Measurements from ENCODE around the gene KIF5A.

KIF5A gene

DNA sequence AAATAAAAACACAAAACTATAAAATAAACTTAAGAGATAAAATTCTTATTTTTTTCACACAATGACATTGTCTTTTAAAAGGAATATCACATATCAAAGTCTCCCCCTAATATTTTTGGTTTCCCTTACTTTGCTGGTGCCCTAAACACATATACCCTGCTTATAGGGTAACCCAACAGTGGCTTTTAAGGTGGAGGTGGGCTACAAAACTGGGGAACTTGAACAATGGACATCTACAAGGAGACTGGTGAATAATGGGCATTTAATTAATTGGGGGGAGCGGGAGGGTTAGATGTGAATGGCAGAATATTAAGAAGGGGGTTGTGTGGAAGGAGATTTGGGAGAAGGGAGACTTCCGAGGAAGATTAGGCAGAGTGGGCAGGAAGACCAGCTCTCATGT lies 73.5 kb downstream of the KIF5A start:
- DNase-seq, result no peak
- in situ Hi-C loops (cut with MboI; ENCODE audit: low pct_unique_long_range_greater_than_20kb, low sequenced_read_pairs), result no loop called here

DNA sequence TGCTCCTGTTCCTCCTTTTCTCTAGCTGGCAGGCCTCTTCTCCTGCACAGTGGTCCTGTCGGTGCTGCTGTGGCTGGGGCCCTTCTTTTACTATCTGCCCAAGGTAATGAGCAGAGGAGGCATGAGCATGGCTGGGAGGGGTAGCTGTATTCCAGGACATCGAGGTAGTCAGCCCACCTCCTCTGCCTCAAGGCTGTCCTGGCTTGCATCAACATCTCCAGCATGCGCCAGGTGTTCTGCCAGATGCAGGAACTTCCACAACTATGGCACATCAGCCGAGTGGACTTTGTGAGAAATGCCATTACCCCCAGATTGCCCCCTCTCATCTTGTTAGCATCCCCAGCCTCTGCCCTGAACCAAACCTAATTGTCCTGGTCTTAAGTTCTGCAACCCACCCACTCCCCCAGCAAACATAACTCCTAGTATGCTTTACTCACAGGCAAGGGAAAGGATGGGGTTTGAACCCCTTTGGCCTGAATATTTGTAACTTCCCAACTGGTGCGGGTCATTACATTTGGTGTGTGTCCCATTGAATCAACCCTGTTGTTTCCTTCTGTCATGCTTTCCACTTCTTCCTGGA lies 74.1 kb downstream of the KIF5A start:
- in situ Hi-C loops (cut with MboI; ENCODE audit: low pct_unique_long_range_greater_than_20kb, low sequenced_read_pairs), result no loop called here
- no peak for DNase-seq

DNA sequence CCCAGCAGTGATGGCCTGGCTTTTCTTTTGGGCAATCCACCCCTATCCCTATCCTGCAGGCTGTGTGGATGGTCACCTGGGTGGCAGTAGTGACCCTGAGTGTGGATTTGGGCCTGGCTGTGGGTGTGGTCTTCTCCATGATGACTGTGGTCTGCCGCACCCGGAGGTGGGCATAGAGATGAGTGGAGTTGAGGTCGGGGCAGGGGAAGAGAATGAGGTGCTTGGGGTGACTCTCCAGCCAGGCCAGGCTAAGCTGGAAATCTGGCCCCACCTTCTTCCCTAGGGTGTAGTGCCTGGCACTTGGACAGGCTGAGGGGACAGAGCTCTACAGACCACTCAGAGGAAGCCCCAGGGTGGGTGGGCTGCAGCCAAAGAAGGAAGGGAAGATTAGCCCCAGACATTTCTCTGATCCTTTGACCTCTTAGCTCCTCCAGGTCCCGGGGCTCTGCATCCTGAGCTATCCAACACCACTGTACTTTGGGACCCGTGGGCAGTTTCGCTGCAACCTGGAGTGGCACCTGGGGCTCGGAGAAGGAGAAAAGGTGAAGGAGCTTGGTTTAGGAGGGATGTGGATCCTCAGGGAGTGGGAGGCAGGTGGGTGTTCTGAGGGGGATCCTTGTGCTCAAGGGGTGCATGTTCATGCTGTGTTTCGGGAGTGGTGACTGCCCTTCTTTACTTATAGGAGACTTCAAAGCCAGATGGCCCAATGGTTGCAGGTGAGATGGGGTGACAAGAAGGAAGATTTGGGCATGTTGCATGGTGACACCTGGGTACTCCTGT lies 74.8 kb downstream of the KIF5A start:
- in situ Hi-C loops (cut with MboI; ENCODE audit: low pct_unique_long_range_greater_than_20kb, low sequenced_read_pairs), result no loop called here
- DNase-seq, result no peak

DNA sequence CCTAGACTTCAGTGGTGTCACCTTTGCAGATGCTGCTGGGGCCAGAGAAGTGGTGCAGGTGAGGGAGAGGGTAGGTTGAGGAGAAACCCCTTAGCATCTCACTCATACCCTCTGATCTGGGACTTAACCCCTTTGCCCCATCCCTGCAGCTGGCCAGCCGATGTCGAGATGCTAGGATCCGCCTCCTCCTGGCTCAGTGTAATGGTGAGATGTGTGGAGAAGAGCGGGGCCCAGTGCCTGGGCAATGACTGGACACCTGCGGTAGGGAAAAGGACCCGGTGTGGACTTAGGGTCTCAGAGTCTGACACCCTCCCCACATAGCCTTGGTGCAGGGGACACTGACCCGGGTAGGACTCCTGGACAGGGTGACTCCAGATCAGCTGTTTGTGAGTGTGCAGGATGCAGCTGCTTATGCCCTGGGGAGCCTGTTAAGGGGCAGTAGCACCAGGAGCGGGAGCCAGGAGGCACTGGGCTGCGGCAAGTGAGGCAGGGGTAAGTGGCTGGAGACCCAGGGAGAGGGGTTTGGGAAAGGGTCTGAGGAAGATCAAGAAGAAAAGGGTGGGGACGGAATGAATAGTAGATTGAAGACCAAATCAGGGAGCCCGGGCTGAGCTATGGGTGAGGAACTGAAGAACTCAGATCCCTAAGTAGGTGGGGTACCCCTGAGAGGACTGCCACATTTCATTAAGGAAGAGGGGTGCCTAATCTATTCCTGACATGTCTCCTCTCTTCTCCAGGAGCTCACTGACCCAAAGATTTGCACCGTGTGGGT lies 75.6 kb downstream of the KIF5A start:
- in situ Hi-C loops (cut with MboI; ENCODE audit: low pct_unique_long_range_greater_than_20kb, low sequenced_read_pairs), result no loop called here
- DNase-seq, result no peak

DNA sequence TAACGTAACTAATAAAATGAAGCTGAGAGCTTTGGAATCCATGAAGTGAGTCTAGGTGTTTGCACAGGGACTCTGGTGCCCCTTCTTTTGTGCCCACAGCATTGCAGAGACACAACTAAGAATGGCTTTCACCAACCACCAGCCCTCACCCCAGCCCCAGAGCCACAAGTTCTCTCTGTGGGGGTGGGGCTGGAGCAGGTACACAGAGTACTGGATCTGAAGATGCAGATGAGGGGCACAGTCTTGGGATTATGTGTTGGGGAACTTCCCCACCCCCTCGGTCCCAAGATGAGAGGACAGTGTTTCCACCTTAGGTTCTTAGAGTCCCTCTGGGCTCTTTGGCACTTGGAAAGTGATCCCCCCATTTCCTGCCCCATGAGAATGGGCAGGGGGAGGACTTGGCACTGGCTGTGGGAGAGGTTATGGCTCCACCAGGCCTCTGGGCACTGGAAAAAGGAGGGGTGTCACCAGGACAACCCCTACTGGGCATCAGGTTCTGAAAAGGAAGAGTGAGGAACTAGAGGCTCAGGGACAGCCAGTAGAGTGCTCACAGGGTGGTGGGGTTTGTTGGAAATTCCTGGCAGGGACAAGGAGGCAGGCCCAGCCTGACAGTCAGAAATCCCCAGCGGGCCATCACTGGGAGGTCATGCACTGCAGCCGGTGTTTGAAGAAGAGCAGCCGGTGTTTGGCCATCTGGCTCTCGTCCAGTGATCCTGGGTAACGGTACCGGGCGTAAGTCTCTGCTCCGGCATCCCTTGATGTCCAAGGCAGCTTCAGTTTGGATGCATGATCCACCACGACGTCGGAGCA lies 76.5 kb downstream of the KIF5A start:
- in situ Hi-C loops (cut with MboI; ENCODE audit: low pct_unique_long_range_greater_than_20kb, low sequenced_read_pairs), result no loop called here
- no peak for DNase-seq

DNA sequence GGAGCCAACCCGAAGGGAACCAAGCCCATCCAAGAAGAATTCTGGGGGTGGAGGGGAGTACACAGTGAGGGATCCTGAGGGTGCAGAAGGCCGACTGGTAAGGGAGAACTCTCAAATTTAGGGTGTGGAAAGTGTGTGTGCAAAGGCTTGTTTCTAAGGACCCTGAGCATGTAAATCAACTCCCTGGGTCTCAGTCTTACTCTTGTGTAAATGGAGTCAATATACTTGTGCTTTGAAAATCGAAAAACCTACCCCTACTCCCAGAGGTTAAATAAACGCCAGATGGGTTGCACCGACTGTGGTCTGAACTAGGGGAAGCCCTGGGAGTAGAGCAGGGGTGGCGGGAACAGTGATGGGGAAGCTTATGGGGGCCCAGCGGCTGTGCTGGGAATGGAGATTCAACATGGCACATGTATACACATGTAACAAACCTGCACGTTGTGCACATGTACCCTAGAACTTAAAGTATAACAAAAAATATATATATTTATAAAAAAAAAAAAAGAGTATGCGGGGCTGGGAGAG lies 77.1 kb downstream of the KIF5A start:
- in situ Hi-C loops (cut with MboI; ENCODE audit: low pct_unique_long_range_greater_than_20kb, low sequenced_read_pairs), result no loop called here
- DNase-seq, result no peak

DNA sequence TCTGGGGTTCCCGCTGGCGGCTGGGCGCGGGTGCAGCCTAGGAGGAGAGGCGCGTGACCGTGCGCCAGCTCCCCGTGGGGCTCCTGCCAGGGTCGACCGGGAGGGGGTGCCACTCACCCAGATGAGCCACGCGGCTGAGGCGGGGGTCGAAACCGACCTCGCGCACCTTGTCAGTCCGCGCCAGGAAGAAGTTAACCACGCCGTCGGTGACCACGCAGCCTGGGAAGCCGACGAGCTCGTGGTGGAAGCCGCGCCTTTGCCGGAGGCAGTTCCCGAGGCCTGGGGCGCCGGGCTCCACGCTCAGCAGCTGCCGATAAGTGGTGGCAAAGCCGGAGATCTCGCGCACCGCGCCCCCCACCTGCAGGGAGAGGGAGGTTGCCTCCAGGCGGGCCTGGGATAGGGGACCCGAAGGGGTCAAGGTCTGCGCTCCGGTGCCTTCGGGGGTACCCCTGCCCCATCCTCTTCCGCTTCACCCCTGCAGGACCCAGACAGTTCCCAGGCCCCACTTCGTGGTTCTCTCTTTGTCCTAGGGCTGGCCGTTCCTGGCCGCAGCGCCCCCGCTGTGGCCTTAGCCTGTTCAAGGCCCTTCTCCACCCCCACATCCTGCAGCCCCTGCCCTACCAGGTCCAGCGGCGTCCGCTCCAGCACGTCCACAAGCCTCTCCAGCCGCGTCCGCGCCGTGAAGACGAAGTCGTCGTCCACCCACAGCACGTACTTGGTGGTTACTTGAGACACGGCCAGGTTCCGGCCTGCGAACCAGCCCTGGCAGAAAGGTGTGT lies 77.8 kb downstream of the KIF5A start:
- no peak for DNase-seq
- in situ Hi-C loops (cut with MboI; ENCODE audit: low pct_unique_long_range_greater_than_20kb, low sequenced_read_pairs), result no loop called here

DNA sequence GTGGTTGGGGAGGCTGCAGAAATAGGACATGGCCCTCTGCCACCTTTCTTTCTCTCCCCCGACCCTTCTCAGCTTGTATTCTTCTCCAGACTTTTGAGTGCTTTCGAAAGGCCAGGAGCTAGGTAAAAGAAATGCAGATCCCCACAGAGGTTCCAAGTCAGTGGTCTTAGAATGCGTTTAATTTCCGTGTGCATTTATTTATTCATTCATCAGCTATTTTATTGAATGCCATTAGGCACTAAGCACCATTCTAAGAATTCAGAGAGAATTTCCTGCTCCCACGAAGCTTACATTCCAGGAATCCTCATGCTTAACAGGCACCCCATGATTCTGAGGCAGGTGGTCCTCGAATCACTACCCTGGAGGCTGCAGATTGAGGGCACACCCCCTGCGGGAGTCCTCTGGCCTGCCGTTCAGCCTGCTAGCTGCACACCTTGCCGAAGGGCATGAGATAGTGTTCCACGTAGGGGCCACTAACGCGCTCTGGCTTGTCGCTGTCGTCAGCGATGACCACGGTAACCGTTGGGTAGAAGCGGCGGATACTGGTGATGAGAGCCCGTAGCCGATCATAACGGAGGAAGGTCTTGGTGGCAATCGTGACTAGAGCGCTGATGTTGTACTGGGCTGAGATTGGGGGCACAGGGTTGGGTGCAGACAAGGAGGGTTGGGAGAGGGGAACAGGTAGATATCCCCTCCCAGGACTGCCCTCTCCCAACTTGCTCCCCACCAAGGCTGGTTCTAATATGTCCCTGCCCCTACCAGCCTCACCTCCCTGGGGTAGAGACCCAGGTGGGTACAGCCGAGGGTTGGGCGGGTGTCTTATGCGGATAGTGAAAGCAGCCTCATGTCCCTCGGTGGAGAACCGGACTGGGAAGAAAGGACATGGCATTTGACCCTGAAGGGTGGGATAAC lies 78.7 kb downstream of the KIF5A start:
- in situ Hi-C loops (cut with MboI; ENCODE audit: low pct_unique_long_range_greater_than_20kb, low sequenced_read_pairs), result no loop called here
- DNase-seq, result no peak

DNA sequence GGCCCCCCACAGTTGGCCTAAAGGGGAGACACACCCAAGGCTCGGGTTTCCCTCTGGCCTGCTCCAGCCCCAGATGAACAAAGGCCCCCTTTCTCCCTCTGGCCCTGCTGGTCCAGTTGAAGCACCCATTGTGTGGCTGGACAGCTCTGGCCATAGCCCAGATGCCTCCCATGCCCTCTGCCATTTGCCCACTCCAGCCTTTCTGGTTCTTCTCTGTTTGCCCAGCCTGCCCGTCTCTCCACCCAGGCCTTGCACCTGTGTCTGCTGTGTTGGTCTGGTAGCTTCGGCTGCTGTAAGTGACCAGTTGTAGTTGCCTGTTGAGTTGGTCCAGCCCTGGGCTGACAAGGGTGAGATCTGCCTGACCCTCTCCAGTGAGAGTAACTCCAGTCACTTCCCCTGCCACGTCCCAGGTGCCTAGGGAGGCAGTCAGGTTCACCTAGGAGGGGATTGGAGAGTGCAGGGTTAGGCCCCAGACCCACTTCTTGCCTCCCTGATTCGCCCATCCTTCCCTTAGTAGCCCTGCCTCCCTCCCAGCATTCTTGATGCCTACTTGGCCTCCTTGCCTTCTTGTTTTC lies 80.1 kb downstream of the KIF5A start:
- in situ Hi-C loops (cut with MboI; ENCODE audit: low pct_unique_long_range_greater_than_20kb, low sequenced_read_pairs), result no loop called here
- DNase-seq, result no peak

DNA sequence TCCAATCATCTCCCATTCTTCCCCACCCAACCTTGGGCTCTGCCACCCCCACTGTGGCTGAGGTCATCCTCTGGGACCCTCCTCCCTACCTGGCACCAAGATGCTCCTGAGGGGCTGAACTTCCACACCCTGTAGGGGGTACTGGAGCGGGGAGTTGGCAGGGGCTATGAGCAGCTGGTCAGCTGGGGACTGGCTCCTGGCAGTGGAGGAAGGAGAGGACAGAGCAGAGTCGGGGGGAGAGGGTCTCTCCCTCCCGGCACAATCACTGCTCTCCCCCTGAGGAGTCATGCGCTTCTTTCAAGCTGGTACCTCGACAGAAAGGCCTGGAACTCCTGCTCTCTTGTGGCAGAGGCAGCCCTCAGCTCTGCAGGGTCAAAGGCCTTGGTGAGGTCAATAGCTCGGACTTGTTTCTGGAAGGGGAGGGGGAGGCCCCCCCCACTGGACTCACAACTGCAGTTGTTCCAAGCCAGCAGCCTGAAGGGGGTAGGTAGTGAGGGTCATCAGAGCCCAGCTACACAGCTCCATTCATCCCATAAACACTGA lies 81.1 kb downstream of the KIF5A start:
- in situ Hi-C loops (cut with MboI; ENCODE audit: low pct_unique_long_range_greater_than_20kb, low sequenced_read_pairs), result no loop called here
- no peak for DNase-seq

DNA sequence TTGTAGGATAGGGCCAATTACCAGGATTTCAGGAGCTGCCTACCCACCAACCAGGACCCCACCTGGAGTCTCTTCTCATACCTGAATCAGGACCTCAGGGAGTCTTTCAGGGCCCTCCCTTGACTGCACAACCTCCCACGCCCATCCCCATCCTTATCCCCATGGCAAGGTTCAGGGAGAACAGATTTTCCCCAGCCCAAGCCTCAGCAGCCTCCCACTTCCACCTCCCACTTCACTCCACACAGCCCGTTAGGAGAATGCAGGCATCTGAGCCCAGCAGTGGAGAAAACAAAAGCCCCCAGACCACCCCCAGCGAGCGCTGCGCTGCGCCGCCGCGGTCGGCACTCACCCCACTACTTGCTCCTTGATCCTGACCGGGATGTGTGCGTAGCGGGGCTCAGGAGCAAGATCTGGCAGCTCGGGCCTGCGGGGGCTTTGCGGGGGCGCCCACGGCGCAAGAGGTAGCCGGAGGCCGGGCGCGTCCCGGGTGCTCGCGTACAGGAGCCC lies 81.8 kb downstream of the KIF5A start:
- in situ Hi-C loops (cut with MboI; ENCODE audit: low pct_unique_long_range_greater_than_20kb, low sequenced_read_pairs), result no loop called here
- no peak for DNase-seq

DNA sequence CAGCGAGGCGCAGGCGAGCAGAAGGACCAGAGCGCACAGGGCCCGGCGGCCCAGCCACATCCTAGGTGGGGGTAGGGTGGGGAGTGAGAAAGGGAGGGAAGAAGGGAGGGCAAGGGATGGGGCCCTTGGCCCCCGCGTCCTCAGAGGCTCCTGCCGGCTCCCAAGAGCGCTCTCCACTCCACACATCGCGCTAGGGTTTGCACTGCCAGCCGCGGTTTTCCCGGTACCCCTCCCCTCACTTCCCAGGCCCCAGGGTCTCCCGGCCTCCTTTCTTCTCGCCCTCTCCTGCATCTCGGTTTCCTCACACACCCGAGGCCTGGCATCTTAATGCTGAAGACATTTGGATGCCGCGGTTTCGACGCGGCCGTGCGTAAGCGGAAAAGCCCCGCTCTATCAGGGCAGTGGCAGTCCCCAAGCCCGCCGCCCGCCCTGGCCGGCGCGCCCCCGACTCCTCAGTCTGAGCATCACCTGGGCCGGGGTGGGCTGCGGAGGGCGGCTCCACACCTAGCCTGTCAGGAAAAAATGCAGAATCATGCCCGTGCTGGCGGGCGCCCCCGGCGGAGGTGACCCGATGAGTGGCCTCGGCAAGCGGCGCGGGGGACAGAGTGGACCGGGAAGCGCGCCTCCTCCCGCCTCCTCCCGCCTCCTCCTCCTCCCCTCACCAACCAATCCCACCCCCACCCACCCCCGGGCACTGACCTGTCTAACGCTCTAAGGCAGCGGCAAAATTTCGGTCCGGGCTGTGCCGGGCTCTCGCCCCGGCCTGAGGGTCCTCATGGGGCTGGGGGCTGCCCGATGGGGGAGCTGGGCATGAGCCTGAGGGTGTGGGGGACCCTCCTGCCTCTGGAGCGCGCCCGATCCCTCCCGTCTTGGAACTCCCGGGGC lies 82.5 kb downstream of the KIF5A start:
- in situ Hi-C loops (cut with MboI; ENCODE audit: low pct_unique_long_range_greater_than_20kb, low sequenced_read_pairs), result no loop called here
- peak; percentile 21 for DNase-seq

DNA sequence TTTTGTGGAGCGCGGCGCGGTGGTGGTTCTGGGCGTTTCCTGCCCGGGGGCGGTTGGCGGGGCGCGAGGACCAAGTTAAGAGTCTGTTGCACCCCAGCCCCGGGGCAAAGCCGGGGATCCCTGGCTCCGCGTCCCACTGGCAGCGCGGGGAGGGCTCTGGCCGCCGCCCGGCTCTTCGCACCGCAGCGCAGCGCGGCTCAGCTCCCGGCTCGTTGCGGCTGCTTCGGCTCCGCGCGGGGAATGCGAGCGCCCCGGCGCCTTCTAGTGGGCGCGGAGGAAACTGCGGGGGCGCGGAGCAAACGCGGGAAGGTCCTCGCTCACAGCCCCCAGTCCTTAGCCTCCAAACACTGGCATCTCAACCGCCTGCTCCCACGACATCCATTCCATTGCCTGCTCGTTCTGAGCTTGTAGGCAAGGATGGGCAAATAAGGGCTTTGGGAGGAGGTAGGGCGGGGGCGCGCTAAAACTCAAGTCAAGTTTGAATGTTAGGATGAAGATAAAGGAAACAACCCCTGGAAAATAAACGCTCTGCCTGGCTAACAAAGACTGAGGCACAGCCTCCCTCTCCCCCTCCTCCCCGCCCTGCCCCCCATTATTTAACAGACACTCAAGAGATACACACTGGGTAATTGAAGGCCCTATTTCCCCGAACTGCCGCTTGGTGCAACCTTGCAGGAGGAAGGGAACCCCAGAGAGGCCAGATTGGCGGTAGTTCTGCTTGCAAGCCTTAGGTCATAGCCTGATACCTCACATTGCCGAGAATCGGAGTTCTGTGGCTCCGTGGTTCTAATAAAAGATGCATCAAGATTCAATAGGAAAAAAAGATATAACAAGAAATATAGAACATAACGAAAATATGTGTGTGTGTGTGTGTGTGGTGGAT lies 83.4 kb downstream of the KIF5A start, which contains the start of gene B4GALNT1:
Gene B4GALNT1, minus strand, starts transcription at position 244 of the 883 bp plus-strand sequence. CDS start 1,069 bp downstream, outside the sequence.
- in situ Hi-C loops (cut with MboI; ENCODE audit: low pct_unique_long_range_greater_than_20kb, low sequenced_read_pairs), result no loop called here
- DNase-seq, result peak; percentile 88
